HG03558 (cell line): ENCODE measurements around the gene SDK1.

Experiments used
- ATAC-seq: cut with Tn5 transposase; IDR thresholded peaks from one replicate; pipeline ENCODE4 v1.9.1; 2021; ENCODE audit warnings: moderate number of reproducible peaks; ENCODE audit not compliant: unreplicated experiment; ENCODE audit errors: extremely low read depth

The SDK1 gene

DNA sequence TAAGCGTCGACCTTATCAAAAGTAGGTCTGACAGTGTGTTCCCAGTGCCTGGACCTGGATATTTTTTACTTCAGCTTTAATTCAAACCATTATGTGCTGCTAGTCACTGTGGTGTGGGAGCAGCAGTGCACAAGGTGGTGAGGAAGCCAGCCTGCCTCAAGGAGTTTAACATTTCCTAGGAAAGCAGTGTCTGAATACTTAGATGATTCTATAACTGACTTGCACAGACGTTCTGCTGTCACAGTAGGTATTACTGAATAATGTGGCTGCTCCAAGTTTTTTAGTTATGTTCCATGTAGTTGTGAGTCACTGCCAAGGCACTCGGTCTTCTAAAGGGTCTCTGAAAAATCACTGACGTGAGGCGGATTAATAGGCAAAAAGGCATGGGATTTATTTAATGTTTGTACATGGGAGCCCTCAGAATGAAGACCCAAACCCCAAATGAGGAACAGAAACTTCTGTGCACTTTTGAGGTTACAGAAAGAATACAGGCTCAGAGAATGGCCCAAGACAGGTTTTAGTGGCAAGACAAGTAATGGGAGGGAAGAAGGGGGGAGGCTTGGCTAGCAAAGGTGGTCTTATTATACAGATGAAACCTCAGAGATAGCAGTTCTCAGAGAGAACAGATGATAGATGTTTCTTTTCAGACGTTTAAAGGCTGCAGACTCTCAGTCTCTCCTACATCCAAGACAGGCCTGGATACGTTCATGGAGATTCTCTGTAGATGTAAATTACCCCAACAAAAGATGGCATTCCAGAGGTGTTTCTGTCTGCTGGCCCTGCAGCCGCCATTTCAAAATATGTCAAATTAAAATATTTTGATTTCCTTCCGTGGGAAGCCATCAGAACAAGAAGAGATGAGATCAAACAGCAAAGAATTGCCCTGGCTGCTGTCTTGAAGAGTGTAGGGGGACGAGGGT is 209.3 kb downstream of the SDK1 start:
- no peak for ATAC-seq

DNA sequence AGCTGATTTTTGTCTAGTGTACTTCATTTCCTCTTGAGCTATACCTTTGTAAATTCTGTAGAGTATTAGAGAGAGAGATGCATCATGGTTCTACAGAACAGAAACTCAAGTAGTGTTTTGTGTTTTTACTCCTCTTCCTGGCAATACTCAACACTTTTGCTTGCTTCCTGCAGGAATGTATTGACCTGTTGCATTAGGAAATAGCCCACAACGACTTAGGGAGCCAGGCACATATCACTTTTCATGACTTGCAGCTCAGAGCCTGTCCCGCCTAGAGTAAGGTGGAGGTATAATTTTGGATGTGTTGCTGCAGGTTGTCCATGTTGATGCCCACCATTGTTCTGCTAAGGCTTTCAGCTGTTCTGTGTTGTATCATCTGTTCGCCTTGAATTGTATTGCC is 216.3 kb downstream of the SDK1 start:
- no peak for ATAC-seq

DNA sequence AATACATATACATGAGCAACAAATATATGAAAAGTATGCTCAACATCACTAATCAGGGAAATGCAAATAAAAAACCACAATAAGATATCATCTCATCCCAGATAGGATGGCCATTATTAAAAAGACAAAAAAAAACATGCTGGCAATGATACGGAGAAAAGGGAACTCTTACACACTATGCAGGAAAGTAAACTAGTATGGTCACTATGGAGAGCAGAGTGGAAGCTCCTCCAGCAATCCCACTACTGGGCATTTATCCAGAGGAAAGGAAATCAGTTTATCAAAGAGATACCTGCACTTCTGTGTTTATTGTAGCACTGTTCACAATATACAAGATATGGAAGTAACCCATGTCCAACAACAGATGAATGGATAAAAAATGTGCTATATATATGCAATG is 217.5 kb downstream of the SDK1 start:
- ATAC-seq, result no peak

DNA sequence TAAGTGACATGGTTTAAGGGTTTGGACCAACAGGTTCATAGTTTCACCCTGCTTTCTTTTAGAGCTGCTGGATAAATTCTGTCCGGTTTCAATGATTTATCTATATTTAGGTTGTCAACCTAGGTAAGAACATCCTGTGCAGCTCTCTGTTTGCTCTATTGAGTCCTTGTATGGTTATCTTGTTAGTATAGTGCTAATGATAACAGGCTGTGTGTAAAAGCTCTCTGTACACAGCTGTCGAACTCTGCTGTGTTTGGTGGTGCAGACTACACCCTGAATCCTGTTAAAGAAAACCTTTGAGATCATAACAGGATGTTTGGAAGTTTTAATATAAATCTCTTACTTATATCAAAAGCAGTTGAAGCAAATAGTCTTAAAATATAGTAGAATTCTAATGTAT is 219.2 kb downstream of the SDK1 start:
- ATAC-seq, result no peak

DNA sequence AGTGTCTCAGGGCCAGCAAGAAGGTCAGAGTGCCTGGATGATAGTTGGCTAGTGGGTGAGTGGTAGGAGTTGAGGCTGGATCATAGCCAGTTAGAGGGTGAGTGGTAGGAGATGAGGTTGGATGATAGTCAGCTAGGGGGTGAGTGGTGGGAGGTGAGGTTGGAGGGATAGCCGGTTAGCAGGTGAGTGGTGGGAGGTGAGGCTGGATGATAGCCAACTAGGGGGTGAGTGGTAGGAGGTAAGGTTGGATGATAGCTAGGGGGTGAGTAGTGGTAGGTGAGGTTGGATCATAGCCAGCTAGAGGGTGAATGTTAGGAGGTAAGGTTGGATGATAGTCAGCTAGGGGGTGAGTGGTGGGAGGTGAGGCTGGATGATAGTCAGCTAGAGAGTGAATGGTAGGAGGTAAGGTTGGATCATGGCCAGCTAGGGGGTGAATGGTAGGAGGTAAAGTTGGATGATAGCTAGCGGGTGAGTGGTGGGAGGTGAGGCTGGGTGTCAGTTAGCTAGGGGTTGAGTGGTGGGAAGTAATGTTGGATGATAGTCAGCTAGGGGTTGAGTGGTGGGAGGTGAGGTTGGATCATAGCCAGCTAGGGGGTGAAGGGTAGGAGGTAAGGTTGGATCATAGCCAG is 226.6 kb downstream of the SDK1 start:
- no peak for ATAC-seq

DNA sequence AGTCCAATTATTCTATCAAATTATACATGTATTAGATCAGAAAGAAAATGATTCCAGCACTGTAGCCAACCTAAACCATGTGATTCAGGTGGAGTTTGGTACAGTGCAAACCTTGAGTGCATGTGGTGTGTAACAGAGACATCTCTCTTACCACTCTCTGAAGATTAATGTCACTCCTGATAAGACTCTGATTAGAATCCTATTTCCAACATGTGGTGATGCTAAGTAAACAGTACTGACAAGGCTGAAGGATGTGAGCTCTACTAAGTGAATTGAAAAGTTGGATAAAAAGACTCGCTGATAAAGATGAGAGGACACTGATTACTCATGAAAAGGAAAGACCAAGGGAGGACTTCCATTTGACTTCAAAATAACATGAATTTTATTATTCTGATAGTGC is 232.0 kb downstream of the SDK1 start:
- ATAC-seq, result no peak

DNA sequence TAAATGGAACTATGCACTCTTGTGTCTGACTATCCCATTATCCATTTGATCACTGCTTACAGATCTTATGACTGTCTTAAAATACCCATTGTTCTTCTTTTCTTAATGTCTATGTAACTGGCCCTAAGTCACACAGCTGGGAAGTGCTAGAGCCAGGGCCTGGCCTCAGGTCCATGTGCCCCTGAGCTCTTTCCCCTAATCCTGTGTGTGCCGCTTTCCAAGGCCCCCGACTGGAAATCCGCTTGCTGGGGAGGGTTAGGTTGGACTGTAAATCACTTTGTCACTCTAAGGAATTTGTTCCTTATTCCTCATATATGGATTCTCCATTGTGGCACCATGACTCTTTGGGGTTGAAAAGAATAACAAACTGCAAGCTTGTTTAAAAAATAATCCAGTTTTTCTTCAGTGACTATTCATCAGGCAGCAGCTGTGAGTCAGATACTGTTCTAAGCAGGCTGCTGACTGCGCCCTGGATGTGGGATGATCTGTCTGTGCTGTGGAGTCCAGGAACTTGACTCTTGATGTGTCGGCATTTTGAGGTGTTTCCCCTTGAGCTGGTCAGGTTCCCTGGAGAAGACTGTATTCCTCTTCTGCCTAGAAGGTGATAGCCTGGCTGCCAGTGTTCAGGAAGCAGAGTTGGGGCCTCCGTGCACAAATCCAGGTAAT is 236.3 kb downstream of the SDK1 start:
- no peak for ATAC-seq

DNA sequence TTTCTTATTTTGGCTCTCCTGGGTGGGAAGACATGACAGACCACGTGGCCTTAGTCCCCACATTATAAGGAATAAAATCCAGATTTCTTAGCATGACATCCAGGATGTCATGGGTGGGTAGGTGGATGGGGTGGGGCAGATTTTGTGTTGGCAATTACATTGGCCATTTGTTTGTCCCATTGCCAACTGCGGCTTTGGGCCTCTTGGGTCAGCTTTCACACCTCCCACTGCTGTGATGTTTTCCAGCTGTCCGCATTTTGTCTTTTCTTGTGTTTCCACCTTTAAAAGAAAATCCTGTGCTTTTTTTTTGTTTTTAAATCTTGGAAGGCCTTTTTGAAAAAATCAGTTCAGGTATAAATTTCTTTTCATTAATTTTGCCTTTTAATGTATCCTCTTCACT is 237.0 kb downstream of the SDK1 start:
- no peak for ATAC-seq

DNA sequence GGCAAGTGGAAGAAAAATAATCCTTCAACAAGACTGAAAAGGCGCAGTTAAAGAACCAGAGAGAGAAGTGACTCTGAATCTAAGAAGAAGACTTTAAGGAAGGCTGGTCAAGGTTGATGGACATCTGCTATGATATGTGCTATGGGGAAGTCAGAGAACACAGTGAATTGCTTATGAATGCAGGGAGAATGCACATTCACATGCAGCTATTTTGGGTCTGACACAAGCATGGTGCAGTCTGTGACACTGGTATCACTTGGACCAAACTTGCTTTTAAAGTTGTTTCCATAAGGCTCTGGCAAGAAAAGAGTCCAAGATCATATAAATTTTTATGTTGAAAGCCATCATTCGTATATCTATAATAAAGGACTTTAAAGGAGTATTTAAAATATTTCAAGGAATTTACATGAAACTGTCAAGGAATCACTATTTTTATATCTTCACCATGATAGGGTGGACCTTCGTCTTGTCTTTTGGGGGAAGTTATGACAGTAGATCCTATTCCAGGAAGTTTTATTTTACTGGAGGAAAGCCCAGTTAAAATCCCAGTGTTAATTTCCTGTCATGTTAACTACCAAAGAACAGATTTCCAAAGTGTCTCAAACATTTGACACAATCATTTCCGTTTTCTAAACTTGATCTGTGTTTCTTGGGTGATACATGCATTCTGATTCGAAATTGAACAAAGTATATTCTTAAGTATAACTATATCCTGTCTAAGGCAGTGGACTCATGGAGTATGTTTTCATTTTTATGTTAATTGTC is 239.6 kb downstream of the SDK1 start:
- no peak for ATAC-seq

DNA sequence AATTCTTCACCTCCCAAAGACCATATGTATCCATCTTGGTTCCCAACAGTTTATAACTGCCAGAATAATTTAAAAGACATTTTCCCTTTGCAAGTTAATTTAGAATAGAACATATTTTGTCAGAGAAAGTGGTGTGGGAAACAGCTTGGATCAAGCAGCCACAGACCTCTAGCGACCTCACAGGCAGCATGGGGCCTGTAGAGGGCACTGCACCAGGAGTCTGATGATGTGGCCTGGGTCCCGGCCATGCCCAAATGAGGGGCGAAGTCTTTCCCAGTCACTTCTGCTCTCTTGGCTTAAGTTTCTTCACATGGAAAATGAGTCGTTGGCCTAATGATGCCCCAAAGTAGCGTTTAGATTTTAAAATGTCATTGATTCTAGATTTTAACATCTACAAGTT is 243.2 kb downstream of the SDK1 start:
- no peak for ATAC-seq

DNA sequence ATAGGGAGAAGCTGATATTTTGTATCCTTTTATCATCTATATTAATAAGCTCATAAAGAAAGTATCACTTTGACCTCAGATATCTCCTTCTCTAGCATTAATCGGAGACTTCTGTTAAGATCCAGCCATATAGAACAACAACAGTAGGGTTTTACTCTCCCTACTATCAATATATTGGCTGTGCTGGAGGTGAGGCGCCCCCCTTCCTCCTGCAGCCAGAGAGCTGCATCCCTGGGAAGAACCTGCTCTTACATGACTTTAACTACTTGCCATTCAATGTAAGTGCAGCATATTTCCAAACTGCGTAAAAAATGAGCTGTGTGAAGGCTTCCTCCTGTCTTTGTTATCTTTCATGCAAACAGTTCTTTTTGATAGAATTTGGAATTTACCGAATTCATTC is 247.8 kb downstream of the SDK1 start:
- ATAC-seq, result no peak

DNA sequence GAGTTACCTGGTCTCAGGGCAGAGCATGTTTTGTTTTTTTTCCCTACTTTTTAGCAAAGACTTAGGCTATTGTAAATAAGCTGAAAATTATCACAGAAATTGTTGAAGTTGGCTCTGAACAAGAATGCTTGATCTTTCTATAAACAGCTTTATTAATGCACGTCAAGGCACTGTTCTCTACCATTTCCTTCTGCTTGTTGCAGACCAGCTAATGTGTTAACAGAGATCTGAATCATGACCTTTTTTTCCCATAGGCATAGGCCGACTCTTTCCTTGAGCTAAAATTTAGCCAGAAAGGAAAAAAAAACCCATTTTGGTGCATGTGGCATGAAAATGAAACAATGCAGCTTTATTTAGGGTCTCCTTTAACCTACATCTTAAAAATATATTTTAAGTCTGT is 248.5 kb downstream of the SDK1 start:
- no peak for ATAC-seq

DNA sequence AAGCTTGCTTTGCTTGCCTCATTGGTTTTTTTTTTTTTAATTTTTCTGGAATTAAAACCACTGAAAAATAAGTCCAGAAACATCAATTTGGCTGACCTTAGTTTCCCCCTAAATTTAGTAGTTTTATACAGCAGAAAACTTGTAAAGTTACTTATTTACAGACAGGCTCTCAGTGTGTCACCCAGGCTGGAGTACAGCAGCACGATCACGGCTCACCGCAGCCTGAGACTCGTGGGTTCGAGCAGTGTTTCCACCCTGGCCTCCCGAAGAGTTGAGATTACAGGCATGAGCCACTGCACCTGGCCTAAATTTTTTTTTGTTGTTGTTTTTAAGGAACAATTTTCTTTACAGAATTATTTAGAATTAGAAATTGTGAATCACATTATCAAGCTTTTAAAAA is 250.5 kb downstream of the SDK1 start:
- no peak for ATAC-seq

DNA sequence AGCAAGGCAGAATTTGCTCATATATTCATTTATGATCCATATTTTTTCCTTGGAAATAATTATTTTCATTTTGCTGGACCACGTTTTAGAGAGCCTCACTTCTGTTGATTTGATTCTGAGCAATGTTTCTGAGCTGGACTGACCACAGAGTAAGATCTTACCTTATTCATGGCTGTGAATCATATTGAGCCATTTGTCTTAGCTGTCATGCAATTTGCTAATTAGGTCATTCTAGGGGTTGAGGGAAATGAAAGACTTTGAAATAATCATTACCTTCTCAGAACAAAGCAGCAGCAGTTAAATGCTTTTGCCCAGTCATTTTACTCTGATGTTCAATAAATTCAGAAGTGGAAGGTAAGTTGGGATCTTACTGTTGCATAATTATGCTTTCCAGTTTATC is 251.4 kb downstream of the SDK1 start:
- no peak for ATAC-seq

DNA sequence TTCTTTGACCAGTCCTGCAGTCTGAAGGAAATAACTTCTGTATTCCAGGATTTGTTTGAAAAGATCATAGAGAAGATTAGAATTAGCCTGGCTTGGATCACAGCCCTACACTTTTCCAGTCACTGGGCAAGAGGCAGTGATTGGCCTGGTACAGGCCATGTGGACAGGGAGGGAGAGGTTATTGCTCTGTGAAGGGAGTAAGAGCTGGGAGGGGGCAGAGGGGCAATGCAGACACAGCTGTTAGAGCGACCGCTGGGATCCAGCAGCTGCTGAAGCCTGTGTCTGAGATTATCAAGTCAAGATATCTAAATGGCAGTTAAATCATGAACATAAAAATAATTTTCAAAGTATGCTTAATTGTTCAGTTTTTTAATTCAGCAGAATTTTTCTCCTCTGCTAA is 257.3 kb downstream of the SDK1 start:
- ATAC-seq, result no peak

DNA sequence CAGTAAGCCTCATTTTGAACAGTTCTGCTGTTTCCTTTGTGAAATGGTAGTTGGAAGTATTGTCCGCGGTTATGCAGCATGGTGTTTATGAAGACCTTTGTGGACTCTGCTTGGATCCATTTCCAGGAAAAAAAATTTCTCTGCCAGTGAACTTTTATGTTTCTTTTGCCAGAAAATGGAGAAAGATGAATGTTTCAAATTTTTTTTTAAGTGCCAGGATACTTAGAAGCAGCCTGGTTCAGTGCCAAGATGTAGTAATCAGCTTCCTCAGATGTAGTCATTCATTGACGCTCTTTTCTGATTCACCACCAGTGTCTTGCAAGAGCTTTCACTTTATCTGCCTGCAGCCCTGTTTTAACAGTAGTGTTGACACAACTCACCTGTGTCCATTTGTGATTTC is 258.2 kb downstream of the SDK1 start:
- ATAC-seq, result no peak

DNA sequence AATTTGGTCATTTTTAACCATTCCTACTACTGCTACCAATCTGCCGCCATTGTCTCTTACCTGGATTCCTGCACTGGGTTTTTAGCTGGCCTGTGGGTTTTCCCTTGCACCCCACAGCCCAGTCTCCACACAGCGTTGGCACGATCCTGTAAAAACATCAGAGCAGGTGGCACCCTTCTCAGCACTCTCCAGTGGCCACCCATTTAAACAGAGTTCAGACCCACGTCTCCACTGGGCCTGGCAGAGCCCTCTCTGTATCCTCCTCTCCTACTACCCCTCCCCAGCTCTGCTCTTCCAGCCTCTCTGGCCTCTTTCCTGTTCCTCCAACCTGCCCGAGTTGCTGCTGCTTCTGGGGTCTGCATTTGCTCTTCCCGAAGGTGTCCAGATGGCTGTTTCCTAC is 259.4 kb downstream of the SDK1 start:
- no peak for ATAC-seq

DNA sequence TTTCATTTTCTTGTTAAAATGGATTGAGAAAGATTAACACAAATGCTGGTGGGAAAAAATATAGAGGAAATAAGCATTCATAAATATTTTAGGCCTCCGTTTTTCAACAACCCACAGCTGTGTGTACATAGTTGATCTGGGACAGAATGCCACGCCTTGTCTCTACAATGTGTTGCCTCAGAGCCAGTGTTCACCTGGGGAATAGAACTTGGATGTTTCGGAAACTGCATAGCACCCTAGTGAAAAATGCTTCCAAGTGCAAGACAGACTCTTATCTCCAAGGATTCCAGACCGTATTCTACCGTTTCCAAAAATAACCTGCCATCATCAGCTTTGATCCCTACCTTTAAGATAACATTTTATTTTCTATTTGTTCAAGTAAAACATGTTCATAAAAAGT is 260.9 kb downstream of the SDK1 start:
- ATAC-seq, result no peak

DNA sequence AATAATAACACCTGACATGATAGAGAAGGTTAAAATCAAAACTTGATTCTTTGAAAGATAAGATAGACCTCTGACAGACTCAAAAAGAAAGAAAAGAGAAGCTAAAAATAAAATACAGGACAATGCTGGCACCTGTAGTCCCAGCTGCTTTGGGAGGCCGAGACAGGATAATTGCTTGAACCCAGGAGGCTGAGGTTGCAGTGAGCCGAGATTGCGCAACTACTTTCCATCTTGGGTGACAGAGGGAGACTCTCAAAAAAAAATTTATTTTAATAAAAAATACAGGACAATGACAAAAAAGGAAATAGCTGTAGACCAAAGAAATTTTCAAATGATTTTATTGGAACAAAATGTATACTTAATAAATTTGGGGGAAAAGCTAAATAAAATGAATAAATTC is 263.2 kb downstream of the SDK1 start:
- no peak for ATAC-seq

DNA sequence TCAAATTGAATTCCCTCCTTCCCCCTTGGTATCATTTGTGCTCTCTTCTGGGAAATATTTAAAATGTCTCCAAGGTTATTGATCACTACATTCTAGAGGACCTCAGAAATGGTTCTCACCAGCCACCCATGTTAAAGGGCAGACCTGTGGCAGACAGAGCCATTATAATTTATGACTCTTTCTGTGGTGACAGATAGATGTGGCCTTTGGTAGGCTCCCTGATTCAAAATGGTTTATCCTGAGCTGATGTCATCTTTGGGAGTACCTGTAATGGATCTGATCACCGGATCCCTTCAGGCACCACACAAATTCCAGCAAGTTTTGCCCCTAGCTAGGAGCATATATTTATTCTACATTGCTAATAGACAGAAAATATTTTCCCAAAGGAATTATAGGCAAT is 267.5 kb downstream of the SDK1 start:
- ATAC-seq, result no peak

DNA sequence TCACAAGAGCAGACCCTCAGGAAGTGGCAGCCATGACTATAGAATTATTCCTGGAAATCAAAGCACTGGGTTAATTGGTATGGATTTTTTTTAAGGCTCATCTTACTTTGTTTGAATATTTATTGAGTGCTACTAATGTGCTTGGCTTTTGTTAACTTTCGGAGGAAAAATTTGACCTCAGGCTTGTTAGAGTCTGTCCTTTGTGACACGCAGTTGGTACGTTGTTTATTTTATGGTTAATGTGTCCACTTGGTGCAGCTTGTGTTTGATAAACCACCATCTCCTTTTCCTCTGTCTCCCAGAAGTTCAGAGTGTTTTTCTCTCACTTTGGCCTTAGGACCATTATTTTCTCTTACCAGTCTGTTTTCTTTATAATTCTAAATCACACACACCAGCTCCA is 268.6 kb downstream of the SDK1 start:
- no peak for ATAC-seq
